Daoy (cell line): ENCODE measurements around the gene ADPRHL1. TPM values are rescaled to one million over a fixed set of nuclear protein-coding genes. Genes with fewer than 3 reads are reported as not detected.
A peak's percentile ranks its signal among the peaks of the same experiment; 100 is the strongest.
"Not testable (repeated sequence)": the region's sequence is repeated elsewhere in the genome, so short reads cannot be mapped to it uniquely, and the experiment has no call there.

ENCODE experiments used
- DNase-seq: peaks from one replicate; pipeline ENCODE4 v3.0.0-alpha.2; 2015; ENCODE audit warnings: low read depth
- total RNA-seq: library from RNA; depleted of rRNA; stranded (reverse); fragments of >200 nt; shearing (Covaris generic); gene quantifications from 2 replicates; pipeline ENCODE4 v1.2.3, GENCODE V29; 2014

Gene ADPRHL1
- total RNA-seq, 1 experiment from 2014 or later: 1.4 TPM

DNA sequence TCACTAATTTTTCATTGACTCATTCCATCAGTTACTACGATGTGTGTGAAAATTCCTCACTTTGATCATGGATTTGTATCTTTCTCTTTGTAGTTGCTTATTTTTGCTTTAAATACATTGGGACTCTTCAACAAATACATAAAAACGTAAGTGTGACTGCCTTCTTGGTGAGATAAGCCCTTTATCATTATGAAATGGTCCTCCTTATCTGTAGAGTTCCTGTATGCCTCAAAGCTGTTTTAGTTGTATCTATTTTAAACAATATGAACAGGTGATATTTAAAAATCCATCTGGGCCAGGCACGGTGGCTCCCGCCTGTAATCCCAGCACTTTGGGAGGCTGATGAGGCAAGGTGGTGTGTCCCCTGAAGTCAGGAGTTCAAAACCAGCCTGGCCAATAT lies 25.9 kb upstream of the ADPRHL1 start:
- no peak for DNase-seq

DNA sequence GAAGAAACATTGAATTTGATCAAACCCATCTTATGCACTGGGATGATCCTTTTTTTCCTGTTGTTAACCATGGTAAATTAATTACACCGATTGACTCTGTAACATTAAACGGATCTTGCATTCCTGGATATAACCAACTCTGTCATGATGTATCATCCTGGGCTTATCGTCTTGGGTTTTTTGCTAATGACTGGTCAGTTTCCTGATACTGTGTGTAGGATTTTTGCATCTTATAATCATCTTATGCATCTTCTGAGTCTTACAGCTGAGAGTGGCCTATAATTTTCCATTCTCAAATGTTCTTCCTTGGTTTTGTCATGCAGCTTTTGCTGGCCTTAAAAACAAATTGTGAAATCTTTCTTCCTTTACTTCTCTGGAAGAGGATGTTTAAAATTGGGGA lies 24.4 kb upstream of the ADPRHL1 start:
- no peak for DNase-seq

DNA sequence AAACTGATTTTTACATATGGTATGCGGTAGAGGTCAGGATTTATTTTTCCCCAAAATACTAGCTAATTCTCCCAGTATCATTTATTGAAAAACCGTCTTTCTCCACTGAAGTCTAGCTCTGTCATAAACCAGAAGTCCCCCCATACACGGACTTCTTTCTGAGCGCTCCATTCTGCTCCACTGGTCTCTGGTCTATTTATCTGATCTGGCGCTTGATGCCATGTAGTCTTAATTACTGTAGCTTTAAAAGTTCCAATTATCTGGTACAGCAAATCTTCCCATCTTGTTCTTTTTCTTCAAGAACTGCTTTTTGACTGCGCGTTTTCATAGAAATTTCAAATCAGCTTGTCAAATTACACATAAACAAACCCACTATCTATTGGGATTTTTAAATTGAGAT lies 23.5 kb upstream of the ADPRHL1 start:
- no peak for DNase-seq

DNA sequence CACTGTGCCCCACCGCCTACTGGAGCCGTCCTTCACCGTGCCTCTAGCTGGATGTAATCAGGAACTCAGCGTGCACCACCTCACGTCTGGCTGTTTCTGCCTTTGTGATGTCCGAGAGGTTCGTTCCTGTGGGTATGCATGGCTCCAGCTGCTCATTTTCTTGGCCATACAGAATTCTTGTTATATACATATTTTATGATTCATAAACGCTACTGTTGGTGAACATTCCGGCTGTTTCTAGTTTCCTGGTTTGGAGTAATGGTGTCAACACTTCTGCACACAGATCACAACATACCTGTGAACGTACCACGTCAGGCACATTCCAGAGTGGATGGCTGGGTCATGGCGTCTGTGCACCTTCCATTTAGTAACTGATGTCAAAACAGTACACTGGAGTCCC lies 22.6 kb upstream of the ADPRHL1 start:
- no peak for DNase-seq

DNA sequence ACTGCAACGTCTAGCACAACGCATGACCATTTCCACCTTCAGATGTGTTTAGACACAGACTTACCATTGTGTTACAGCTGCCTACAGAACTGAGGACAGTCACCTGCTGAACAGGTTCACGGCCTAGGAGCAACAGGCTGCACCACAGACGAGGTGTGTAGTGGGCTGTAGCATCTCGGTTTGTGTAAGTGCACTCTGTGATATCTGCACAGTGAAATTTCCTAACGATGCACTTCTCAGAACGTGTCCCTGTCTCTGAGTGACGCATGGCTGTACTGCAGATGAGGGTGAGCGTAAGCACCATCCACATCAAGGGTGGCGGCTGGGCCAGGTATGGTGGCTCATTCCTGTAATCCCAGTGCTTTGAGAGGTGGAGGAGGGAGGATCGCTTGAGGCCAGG lies 22.0 kb upstream of the ADPRHL1 start:
- no peak for DNase-seq

DNA sequence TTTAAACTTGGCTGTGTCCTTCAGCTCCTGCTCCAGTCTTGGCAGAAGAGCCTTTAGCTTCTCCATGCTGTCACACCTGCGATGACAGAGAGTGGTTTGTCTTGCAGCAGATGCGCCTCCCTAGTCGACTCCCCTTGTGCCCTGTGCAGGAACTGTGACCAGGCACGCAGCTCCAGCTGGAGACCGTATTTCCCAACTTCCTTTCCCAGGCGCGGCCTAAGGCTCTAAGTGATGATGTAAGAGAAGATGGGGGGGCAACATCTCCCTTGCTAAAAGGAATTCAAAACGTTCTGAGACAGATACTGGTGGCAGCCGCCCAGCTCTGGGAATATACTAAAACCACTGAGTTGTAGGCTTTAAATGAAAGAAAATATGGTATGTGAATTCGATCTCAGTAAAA lies 20.9 kb upstream of the ADPRHL1 start:
- no peak for DNase-seq

DNA sequence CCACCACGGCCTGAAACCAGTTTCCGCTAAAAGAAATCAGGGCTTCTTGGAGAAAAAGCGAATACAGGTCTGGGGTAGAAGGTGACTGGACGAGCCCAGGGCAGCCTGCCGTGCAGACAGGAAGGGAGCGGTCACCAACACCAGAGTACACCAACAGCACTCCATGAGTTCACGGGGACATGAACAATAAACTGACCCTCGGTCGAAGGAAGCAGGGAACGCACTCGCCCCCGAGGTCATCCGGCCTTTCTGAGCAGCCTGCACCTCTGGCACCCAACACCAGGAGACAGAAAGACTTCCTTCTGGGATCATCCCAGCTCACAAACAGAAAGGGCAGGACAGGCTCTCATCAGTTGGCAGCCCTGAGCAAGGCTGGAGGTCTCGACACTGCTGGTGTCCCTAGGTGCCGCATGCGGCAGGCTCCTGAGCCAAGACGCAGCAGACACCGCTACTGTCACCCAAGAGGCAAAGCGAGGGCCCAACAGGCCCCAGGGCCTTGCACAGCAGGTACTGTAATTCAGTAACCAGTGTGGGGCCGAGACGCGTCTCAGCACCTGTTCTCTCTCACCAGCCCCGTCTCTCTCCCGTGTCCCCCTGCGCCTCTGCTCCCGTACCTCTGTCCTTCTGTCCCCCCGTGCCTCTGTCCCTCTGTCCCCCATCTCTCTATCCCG lies 19.2 kb upstream of the ADPRHL1 start:
- no peak for DNase-seq

DNA sequence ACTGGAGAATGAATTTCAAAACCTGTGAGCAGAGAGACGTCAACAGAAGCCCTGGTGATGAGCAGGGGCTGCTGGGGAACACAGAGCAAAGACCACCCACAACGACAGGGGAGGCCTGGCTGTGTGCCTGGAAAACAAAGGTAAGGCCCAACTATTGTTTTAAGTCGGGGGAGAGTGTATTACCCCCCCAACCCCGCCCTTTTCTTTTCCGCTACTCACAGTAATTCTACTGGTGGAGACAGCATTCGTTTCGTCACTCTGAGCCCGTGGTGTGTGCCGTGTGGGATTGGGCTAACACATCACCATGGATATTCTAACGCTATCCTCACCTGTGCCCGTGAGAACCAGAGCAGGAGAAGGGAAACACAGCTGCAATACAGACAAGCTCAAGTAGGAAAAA lies 18.6 kb upstream of the ADPRHL1 start:
- DNase-seq: no peak

DNA sequence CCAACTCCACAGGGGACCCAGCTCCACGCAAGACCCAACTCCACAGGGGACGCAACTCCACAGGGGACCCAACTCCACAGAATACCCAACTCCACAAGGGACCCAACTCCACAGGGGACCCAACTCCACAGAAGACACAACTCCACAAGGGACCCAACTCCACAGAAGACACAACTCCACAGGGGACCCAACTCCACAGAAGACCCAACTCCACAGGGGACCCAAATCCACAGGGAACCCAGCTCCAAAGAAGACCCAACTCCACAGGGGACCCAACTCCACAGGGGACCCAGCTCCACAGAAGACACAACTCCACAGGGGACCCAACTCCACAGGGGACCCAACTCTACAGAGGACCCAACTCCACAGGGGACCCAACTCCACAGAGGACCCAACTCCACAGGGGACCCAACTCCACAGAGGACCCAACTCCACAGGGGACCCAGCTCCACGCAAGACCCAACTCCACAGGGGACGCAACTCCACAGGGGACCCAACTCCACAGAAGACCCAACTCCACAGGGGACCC lies 17.4 kb upstream of the ADPRHL1 start:
- DNase-seq: not testable (repeated sequence)

DNA sequence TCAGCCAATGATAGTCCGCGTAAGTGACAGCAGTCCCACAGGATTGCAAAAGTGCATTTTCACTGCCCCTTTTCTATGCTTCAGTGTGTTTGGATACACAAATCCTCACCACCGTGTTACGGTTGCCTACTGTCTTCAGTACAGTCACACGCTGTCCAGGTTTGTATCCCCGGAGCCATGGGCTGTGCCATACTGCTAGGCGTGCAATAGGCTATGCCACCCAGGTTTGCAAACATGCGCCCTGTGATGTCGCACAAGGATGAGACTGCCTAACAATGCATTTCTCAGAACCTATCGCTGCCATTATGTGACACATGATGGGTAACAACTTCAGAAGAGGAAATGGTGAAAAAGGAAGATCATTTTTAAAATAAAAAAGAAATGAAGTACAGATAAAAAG lies 16.8 kb upstream of the ADPRHL1 start:
- no peak for DNase-seq

DNA sequence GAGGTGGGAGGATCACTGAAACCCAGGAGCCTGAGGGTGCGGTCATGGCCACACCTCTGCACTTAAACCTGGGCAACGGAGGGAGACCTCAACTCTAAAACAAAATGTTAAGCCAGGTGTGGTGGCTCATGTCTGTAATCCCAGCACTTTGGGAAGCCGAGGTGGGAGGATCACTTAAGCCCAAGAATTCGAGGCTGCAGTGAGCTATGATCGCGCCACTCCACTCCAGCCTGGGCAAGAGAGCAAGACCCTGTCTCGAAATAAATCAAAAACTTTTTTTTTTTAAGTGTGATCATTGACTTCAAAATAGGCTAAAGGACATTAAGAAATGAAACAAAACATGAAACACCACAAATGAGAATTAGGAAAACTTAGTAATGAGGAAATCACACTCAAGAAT lies 16.3 kb upstream of the ADPRHL1 start:
- no peak for DNase-seq

DNA sequence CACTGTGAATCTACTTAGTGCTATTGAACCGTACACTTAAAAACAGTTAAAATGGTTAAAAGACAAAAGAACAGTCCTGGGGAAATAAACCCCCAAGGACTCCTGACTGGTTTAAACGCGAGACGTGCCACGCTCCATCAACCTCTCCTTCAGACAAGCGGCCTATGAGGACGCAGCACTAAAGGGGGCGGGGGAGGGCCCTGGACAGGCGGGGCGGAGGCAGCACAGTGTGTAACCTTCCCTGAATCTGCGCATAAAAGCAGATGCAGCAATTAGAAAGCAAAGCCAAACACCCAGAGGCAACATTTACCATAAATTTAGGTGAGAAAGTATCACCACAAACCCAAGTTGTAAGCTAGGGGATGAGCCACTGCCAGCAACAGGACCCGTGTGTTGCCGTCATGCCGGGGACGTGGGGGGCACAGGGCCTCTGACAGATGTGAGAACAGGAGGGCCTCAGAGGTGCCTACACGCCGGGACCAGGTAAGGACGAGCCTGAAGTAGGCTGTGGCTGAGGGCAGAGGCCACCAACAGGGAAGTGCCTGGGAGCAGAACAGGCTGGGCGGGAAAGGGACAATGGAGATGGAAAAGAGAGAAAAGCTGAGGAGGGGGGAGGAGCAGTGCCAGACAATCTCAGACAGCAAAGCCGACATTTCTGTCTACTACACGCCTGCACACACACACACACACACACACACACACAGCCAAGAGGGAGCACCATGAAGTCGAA lies 15.3 kb upstream of the ADPRHL1 start:
- no peak for DNase-seq

DNA sequence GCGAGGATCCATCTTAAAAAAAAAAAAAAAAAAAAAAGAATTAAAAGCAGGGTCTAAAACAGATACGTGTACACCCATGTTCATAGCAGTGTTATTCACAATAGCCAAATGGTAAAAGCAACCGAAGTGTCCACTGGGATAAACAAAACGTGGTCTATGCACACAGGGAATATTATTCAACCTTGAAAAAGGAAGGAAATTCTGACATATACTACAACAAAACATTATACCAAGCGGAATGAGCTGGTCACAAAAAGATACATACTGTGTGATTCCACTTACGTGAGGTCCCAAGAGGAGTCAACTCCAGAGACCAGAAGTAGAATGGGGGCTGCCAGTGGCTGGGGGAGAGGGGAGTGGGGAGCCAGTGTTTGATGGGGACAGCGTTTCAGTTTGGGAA lies 14.7 kb upstream of the ADPRHL1 start:
- DNase-seq: no peak

DNA sequence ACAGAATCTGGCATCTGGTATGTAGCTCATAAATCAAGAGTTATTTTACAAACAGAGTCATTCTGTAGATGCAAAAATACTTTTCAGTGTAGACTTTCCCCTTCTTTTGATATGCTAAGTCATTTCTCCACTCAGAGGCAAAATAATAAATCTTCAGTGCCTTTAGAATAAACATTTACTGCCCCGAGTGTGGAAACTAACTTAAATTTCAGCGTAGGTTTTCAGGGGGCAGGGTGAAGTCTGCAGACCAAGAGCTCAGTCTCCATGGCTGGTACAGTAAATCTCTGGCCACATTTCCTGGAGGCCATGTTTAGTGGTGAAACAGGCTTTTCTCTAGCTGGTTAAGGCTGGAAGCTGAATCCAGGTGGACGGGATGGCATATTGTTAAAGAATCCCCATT lies 13.1 kb upstream of the ADPRHL1 start:
- no peak for DNase-seq

DNA sequence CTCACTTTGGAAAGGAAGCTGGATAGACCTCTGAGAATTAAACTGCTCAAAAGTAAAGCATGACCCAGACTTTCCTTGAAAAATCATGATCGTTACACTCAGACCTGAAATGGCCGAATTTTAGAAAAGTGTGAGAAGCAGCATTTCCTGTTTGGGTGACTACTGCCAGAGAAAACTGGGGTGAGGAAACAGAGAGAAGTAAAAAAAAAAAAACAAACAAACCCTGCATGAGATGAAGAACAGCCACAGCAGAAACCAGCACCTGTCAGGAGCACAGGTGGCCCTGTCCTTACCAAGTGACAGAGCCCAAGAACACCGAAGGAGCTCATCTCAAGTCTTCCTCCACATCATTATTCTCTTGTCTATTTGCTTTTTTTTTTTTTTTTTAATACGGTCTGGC lies 12.0 kb upstream of the ADPRHL1 start:
- no peak for DNase-seq

DNA sequence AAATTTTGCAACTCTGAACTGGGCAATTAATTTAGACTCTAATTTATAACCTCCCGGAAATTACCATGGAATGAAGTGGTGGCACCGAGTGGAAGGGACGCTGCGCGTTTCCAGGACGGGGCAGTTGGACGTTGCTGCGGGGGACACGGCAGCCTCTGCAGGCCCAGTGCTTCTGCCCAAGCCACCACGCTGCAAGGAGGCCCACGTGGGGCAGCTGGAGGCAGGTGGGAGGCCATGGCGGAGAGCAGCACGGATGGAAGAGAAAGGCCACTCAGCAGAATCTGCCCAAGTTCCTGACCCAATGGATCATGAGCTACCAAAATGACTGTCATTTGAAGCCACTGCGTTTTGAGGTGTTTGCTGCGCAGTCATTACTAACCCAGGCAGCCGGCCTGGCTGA lies 11.2 kb upstream of the ADPRHL1 start:
- DNase-seq: no peak

DNA sequence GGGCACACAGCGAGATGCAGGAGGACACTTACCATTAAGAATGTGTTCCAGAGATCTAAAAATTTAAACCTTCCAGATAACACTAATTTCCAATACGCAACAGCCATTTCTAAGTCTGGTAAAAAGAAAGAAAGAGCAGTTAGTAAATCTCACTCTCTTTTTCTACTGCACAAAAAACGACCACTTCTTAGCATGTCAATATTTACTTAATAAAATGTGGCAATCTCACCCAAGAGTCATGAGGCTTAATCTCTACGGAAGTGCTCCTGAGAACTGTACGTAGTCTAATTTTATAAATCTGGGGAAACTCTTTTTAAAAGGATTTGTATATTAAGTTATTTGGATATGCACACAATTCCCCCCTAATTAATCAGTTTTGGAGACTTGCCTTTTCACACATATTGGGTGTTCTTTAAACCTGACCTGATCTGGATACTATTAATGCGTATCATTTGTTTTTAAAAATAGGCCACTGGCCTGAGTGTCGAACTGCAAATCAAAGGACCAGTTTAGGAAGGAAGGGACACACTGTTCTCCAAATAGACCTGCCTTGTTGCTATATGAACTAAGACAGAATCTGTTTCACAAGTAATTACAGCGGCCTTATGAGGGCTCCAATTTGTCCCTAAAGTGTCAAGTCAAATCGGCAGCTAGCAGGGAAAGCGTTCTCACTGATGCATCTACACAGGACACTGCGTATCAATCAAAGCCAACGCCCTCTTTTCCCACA lies 7.9 kb upstream of the ADPRHL1 start:
- no peak for DNase-seq

DNA sequence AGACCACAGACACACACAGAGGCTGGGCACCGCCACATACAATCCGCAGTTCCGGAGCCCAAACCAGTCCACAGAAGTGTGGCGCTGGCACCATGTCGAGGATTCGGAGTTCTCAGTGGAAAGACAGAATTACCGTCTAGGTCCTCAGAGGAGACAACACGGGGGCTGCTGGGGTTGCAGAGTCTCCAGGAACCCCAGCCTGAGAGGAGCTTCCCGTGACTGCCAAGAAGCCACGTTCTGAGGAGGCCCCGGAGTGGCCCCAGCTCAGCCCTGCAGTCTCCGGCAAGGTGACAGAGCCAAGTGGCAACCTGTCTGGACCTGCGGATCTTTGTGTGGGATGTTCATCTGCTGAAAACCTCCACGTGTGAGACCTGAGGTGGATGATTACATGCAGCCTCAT lies 7.3 kb upstream of the ADPRHL1 start:
- DNase-seq: no peak

DNA sequence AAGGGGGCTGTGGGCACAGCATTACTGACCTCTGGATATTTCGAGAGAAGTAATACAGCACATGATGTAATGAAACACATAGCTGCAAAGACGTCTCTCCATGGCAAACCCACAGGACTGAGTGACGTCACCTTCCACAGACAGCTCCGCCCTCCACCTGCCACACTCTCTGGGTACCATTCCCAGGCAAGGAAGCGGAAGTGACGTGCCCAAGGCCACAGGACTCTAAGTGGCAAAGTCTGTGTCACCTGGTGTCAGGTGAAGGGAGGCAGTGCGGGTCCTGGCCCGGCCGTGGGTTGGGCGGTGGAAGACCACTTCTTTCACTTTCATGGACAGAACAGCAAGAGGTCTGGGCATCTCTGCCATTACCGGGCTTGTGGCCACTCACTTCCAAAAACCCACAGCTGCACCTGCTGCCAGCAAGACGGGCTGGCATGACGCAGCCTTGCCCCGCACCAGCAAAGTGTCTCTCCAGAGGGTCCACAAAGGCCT lies 6.8 kb upstream of the ADPRHL1 start:
- no peak for DNase-seq

DNA sequence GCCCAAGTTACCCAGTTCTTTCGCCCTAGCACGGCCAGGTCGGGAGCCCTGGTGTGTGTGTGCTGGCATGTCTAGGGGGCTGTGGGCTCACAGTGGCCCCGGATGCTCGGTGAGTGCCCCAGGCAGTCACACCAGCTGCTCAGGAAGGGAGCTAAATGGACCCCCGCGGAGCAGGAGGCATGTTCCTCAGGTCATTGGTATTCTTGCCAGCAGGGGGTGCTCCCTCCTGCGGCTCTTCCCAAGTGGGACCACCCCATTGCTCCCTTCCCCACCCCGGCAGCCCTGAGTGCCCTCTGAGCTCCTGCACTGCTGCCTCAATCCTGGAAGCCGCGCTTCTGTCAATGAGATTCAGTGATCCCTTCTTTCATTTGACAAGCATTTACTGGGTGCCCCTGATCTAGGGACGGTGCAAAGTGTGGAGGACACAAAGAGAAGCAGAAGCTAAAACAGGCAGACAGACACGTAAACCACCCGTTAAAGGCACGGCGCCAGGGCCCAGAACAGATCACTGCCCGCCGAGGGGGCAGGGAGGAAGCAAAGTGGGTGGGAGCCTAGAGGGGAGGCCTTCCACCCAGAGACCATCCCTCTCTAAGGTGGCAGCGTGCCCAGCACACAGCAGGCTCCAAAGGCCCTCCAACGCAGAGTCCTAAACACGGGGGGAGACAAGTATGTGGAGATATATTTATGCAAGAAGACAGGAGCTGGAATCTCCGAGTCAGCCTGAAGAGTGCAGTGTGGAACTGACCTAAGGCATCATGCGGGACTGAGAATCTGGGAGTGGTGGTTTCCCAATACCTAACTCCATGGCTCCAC lies 5.2 kb upstream of the ADPRHL1 start:
- DNase-seq: peak; percentile 10

DNA sequence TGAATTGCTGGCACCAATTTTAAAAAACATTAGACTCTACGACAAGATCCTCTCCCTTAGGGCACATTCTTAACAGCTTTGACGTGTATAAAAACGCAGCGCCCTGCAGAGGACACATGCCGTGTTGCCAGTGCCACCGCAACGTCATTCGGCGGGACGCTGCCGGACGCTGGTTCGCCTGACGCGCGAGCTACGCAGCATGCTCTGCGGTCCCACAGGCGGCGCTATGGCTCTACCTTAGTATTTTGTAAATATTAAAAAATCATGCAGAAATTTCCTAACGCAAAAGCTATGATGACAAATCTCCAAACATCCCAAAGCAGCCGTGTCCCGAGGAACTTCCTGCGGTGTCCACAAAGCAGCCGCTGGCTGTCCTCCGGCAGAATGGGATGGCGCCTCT lies 4.2 kb upstream of the ADPRHL1 start:
- DNase-seq: no peak
